NCI-H1417 treated with DMSO at 0.1 percent for 48 hours (cell line): ENCODE results near the gene WWTR1.

Experiments
- DNase-seq: peaks from one replicate; lab custom pipeline; 2025; lab: John Stamatoyannopoulos, UW

WWTR1 gene

GRCh38 chr3:149532489-149533180 is 125.2 kb downstream of the WWTR1 start:
- DNase-seq = no peak

GRCh38 chr3:149529099-149529498 is 128.7 kb downstream of the WWTR1 start:
- no peak for DNase-seq

GRCh38 chr3:149528340-149528650 is 129.5 kb downstream of the WWTR1 start:
- DNase-seq = no peak

- no peak for DNase-seq
Measured at GRCh38 chr3:149527531-149528339, 130.1 kb downstream of the WWTR1 start.

DNA sequence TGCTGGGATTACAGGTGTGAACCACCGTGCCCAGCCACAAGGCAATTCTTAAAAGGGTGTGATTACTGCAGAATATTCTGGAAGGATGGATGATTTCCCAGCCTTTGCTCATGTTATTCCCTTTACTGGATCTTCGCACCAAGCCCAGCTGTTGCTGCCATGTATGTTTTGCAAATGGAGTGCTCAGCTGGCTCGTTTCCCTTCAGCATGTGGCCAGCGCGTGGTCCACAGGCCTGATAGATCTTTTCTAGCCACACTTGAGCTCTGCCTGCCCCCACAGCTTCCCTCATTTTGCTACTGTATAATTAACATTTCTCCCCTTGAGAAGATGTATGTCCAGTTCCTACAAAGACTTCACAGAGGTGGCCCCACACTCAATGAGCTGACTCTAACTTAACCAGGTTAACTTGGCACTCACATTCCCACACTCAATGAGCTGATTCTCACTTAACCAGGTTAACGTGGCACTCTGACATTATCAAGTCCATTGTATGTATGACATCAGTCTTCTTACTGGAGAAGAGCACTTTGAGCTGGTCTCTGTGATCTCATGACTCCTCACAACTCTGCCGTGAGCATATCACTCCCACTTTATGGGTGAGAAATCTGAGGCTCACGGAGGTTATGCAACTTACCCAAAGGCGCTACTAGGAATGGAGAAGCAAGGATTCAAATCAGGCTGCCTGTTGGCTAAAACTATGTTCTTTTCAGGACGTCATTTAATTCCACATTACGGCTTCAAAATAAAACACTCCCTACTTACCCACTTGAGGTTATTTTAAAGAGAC is 134.1 kb downstream of the WWTR1 start:
- DNase-seq = no peak

GRCh38 chr3:149519912-149520311 is 137.9 kb downstream of the WWTR1 start:
- DNase-seq = no peak

DNA sequence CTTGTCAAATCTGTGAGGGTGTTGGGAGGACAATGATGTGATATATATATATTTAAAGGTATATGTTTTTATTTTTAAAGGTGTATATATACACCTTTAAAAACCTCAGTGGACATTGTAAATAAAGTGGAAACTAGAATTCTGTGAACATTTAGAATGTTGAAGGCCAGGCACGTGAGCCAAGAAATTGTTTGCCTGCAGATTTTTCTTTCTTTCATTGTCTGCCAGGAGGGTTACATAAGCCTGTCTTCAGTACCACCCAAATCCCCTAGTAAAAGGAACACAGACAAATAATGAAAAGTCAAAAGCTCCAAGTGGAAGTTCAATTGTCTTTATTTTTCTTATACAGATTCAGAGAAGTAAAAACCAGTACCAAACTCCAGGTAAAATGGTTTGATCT is 140.9 kb downstream of the WWTR1 start:
- DNase-seq = no peak

- no peak for DNase-seq
Measured at GRCh38 chr3:149515249-149515648, 142.6 kb downstream of the WWTR1 start.

DNA sequence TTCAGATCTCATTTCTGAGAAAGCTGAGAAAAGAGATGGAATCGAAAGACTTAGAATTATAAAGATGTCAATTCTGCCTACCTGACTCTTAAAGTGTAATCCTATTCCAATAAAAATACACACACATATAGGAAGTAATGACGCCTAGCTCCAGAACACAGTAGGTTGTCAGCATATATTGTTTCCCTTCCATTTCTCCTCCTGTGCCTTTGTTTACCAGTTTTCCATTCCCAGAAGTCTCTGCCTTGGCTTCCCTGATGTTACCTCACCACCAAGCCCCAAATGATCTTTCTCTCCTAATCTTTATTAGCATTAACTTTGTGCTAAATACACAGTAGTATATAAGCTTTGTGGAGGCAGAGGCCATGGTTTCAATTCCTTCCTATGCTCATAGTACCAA is 143.4 kb downstream of the WWTR1 start:
- no peak for DNase-seq

DNA sequence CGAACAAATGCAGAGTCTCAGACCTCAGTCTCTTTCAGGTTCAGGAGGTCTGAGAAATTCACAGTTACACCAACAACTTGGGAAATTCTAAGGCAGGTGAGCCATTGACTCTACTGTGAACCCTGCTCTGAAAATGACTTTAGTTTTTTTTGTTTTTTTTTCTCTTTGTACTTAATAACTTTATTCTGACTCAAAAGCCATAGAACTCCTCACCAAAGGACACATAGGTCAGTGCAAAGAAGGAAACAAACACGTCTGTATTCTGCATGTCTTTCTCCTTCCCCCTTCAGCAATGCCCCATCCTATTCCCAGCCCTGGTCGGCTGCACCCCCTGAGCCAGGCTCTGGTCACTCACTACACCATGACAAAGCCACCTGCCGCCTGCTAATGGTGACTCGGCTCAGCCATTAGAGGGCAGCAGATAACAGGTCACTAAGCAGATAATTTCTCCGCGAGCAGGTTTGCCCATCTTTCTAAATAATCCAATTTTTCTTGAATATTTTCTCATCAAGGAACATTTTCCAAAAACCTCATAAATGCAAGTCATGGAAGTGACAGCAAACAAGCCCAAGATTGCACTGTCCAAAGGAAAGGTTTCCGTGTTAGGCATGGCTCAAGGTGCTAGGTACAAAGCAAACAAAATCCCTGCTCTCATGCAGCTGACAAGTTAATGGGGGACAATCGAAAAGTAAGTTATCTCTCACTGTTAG is 145.6 kb downstream of the WWTR1 start:
- DNase-seq = peak; percentile 57

DNA sequence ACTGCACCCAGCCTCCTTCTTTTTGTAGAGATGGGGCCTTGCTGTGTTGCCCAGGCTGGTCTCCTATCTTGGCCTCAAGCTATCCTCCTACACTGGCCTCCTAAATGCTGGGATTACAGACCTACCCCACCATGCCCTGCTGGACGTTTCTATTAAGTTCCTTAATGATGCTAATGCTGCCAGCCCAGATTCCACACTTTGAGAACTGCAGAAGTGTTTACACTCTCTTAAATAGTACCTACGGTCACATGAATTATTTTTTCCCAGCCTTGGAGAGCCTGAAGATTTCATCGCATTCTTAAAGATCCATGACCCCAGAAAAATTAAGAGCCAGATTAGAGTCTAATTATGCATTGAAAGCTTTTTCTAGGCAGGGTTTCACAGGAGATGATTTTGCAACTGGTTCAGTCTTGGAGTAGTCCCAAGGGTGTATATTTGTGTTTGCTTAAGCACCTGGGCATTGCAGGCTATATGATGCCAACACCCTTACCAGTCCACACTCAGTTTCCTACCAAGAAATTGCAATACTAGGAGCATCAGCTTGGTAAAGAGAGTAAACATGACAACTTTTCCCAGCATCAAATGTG is 146.7 kb downstream of the WWTR1 start:
- no peak for DNase-seq

GRCh38 chr3:149510480-149510879 is 147.3 kb downstream of the WWTR1 start:
- no peak for DNase-seq

- DNase-seq = no peak
Measured at GRCh38 chr3:149509526-149509925, 148.3 kb downstream of the WWTR1 start.

- no peak for DNase-seq
Measured at GRCh38 chr3:149507491-149508324, 150.1 kb downstream of the WWTR1 start.

DNA sequence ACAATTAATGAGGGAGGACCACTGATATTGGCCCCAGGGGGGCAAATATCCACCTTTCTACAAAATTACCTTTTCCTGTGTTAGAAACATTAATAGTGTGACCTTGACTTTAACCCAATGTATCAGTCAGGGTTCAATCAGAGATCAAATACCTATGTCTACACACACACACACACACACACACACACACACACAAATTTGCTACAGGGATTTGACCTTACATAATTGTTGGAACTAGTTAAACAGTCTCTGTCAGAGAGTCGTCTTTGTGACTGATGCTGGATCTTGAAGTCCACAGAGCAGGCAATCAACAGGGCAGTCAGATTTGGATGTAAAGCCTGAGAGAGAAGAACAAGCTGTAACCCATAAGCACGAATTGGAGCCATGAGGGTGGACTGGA is 150.9 kb downstream of the WWTR1 start:
- no peak for DNase-seq

GRCh38 chr3:149506540-149506939 is 151.3 kb downstream of the WWTR1 start:
- no peak for DNase-seq

- no peak for DNase-seq
Measured at GRCh38 chr3:149502438-149502837, 155.4 kb downstream of the WWTR1 start.

- no peak for DNase-seq
Measured at GRCh38 chr3:149501524-149501923, 156.3 kb downstream of the WWTR1 start.

DNA sequence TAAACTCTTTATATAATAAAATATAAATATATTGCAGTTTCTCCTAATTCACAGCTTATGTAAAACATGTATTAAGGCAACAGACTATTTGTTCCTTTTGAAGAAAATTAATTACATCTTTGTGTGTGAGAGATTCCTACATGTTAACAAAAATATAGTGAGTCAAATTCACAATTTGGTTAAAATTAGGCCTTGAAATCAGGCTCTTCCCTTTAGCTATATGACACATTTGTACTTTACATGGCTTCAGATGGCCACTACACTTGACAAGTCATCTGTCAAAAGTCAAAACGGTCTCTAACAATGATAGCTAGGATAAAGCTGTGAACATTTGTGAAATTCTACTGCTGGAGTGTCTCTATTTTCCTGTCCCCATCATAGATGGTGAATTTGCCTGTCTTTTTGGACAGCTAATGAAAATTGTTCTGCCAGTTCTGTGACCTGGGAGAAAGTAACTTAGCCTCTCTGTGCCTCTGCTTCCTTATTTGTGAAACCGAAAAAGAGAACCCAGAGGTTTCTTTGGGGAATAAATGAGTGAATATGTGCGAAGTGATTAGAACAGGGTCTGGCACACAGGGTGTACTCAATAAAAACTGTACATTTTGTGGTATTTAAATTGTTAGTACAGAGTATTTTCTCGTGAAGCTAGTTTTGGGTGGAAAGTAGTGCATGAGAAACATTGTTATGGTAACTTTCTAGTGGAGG is 159.7 kb downstream of the WWTR1 start:
- no peak for DNase-seq

GRCh38 chr3:149496891-149497290 is 160.9 kb downstream of the WWTR1 start:
- DNase-seq = no peak
